HG03135 (cell line): ENCODE data around the gene ELOVL2.

Experiments
- ATAC-seq: cut with Tn5 transposase; IDR thresholded peaks from one replicate; pipeline ENCODE4 v1.9.1; 2021; ENCODE audit warnings: mild to moderate bottlenecking, moderate library complexity; ENCODE audit not compliant: unreplicated experiment

The ELOVL2 gene

DNA sequence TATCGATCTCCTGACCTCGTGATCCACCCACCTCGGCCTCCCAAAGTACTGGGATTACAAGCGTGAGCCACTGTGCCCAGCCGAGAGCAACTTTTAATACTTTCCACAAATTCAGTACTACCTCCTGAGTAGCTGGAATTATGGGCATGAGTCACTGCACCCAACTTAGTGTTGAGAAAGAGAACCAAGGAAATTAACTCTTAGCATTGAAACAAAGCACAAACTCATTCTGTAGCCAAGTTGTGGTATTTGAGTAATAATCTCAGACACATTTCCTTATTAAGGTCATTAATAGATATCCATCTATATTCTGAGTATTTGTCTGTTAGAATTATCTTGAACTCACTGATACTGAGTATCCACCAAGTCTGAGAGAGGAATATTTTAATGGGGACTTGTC lies 14.3 kb upstream of the ELOVL2 start:
- ATAC-seq: no peak

DNA sequence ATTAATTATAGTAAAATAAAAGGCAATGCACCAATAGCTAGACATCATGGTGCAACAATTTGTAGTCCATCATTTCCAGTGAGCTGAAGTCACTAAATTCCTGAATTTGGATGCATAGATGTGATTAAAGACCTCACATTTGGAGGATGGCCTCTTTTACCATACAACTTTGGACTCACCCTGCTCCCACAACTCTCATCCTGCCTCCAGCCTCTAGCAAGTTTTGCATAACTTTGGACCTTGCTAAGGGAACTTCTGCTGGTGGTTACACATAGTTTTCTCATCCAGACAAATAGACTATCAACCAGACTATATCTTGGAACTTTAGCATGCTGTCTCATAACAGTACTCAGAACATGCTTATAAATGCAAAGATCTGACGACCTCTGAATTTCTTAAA lies 12.8 kb upstream of the ELOVL2 start:
- no peak for ATAC-seq

DNA sequence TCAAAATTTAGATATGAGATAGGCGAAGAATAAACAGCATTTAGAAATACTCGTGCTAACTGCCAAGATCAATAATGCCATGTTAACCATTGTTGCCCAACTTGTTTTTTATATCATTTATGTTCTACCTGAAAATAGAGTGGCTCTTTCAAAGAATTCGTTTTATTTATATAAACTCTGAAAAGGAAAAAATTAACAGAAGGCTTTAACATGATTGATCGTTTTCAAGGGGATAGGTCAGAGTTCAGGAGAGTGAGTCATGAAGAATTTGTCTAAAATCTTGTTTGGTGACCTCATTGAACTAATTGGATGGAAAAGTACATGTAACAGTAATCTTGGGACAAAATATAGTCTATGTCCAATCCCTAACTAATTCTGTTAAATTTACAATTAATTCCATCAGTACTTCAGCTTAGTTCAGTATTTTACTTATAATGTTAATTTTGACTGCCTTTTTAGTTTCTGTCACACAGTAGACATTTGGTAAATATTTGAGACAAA lies 11.1 kb upstream of the ELOVL2 start:
- ATAC-seq: no peak

DNA sequence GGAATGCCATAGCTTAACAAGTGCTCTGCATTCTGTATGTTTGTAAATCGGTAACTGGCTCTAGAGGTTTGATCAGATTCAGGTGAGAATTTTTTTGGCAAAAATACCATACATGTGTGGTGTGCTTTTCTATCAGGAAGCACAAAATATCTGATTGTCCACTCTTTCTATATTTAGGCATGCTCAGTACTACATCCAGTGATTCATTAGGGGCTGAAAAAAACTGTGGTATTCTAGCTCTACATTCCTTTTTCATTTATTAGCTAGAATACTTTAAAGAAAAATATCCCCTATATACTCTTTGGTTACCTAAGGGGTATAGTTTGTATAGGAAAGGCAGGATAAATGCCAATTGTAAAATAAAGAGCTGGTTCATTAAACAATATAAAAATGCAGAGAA lies 10.6 kb upstream of the ELOVL2 start:
- ATAC-seq: no peak

DNA sequence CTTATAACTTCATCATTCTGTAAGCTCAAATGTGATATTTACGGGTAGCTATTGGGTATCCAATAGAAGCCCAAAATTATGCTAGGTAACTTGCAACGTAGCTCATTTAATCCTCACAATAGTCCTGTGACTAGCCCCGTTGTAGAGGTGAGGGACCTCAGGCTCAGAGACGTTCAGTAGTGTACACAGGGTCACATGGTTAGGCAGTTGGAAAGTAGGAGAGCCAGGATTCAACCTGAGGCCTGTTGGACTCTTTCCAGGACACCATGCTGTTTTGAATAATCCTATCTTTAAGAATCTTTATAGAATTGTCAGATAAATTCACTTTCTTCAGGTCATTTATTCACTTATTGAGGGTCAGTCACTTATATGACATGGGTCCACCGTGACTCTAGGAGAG lies 9.2 kb upstream of the ELOVL2 start:
- no peak for ATAC-seq

DNA sequence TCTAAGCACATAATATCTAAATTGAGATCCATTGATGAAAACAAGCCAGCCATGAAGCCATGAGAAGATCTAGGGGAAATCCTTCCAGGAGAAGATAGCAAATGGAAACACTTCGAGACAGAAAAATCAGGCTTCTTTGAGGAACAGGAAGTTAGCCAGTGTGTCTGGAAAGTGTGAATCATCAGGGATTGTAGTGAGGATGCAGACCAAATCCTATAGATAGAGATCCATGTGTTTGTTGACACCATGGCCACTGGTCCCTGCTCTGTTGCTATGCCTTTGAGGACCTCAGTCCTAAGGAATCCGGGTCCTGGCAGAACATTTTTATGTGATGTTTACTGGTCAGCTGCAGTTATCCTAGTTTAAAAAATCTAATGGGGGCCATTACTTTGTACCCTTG lies 6.6 kb upstream of the ELOVL2 start:
- ATAC-seq: no peak

DNA sequence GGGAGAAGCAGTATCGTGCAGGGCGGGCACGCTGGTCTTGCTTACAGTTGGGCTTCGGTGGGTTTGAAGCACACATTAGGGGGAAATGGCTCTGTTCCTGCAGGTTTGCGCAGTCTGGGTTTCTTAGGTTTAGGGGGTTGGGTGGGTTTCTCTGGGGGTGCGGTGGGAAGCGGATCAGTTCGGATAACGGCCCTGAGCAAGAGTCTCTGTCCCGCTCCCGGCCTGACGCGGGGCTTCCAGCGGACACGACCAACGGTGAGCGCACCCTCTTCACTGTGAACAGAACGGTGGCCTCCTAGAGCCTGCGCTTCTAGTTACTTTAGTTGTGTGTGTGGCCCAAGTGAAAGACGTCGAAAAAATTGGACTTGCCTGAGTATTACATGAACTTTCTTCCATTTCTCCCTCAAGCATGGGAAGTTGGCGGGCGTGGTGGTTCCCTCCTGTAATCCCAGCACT lies 635 bp upstream of the ELOVL2 start:
- no peak for ATAC-seq

DNA sequence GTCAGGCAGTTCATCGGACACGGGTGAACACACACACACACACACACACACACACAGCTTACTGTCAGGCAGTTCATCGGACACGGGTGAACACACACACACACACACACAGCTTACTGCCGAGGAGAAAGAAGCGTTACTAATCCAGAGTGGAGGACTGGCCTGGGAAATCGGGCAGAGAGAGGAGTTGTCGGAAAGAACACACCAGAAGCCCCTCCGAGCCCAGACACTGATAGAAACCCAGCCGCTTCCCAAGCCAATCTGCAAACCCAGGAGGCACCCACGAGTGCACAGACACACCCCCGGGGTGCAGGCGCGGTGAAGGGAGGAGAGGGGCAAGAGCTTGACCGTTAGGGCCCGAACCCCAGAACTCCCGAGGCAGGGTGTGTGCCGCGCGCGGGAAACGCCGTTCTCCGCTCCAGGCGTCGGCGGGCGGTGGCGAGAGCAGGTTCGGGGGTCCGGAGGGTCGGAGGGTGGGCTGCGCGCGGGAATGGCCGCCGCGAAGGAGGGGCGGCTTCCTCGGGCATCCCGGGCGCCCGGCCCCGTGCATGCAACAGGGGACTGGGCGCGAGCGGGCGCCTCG lies 636 bp downstream of the ELOVL2 start:
- no peak for ATAC-seq

DNA sequence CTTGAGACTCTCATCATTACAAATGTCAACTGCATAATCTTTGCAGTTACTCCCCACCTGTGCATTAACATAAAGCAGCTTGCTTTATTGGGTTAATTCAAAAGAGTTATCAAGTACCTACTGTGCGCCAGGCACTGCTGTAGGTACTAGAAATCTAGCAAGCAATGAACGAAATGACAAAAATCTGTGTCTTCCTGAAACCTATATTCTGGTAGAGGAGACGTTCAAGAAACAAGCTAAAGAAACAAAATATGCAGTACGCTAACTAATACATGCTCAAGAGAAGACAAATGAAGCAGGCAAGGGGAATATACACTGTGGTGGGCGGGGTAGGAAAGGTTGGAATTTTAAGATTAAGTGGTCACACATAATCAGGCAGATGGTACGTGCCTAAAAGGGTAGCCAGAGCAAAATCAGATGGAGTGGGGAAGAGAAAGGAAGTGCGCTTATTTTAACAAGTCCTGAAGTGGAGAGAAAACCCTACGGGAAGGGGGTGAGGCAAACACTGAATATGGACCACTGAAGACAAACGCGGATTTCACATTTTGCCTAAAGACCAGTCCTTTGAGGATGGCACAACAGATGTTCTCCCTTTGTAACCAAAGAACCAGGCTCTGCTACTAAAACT lies 1.2 kb downstream of the ELOVL2 start:
- ATAC-seq: no peak

DNA sequence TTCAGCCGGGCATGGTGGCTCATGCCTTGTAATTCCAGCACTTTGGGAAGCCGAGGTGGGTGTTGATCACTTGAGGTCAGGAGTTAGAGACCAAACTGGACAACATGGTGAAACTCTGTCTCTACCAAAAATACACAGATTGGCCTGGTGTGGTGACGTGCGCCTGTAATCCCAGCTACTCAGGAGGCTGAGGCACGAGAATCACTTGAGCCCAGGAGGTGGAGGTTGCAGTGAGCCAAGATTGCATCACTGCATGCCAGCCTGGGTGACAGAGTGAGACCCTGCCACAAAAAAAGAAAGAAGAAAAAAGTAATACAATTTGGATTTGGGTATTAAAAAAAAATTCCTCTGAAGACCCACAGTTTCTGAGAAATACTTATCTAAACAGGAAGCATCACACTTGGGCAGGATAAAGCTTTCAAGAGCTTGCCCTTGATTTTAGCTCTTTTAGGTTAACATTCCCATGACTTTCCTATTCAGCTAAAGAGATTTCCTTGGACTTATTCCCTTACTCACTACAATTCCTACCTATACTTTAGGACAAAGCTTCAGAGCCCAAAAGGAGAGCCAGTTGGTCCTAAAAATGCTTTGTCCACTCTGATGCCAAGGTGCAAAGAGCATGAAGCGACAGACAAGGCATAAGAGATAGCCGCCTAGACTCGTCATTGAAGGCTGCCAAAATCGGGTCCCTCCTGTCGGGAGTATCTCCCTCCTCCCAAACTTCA lies 1.9 kb downstream of the ELOVL2 start:
- no peak for ATAC-seq

DNA sequence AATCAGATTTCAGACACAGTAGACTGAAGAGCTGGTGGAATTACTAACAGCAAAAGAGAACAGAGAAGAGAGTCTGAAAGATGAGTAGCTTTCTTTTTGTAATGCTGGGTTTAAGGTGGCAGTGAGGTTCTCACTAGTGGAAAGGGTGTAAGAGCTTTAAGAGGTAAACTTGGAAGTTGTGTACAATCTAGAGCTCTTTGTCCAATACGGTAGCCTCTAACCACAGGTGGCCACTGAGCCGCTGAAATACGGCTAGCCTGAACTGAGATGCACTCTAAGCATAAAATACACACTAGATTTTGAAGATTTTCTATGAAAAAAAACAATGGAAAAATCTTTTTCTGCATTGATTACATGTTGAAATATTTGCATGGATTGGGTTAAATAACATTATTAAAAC lies 4.0 kb downstream of the ELOVL2 start:
- ATAC-seq: no peak

DNA sequence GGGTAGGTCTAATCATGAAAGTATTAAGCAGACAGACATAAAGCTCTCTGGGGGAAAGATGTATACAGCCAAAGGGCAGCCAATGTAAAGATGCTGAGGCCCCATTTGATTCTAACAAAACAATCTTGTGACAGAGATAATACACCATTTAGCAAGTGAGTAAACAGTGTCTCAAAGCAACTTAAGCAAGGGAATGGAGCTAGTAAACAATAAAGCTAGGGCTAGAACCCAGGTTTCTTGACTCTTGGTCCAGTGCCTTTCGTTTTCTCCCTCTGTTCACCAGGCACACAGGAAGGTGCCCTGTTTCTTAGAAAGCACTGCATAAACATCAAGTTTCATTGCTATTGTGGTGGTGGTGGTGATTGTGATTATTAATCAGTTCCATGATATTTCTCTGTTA lies 5.1 kb downstream of the ELOVL2 start:
- ATAC-seq: no peak

DNA sequence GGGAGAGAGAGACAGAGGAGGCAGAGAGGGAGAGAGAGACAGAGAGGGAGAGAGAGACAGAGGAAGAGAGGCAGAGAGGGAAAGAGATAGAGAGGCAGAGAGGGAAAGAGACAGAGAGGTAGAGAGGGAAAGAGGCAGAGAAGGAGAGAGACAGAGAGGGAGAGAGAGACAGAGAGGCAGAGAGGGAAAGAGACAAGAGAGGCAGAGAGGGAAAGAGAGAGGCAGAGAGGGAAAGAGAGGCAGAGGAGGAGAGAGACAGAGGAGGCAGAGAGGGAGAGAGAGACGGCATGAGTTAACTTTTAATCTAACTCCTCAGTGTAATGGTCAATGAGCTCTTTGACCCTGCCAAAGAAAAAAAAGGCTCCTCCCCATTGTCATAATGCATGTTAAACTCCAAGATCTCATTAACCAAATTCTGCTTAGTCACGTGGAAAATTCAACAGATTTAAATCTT lies 7.1 kb downstream of the ELOVL2 start:
- no peak for ATAC-seq

DNA sequence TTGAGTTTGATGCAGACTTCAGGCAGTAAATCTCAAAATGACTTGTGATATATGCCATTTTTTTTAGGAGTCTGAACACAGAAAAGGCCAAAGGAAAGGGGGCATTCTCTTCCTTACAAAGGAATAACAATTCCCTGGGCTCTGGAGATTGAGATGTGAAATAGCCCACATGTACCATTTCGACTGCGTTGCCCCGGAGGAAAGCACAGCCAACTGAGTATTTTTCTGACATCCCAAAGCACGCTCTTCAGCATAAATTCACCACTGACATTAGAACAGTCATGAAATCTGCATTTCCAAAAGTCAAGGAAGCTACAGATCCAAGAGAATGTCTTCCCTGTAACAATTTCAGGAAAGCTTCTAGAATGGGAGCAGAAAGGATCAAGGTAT lies 7.8 kb downstream of the ELOVL2 start:
- ATAC-seq: no peak

DNA sequence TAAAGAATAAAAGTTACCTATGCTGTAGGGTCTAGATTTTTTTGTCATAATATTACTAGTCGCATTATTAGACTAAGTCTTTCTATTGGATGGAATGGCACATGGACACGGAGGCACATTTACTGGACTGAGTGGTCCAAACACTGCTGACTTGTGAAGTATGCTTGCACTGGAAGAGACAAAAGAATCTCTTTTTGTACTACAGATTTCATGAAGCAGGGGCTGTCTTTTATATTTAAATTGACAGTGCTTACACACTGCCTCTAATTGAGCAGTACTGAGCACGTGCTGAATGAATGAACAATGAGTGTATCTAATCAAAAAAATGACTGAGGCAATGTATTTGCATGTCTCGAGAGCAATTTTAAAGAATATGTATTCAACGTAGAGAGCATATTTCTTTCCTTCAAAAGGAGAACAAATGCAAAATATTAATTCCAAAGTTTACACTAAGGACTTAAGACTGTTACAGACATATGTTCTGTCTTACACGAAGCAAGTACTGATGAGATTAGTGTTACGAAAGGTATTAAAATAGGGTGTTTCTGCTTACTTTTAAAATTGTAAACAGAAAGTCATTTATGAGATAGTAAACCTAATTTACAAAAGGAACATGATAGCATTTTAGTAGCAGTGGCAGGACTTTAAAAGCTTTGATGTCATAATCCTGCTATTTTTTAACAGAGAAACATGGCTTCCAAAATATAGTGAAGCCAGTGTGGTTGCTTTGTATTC lies 8.3 kb downstream of the ELOVL2 start:
- ATAC-seq: no peak

DNA sequence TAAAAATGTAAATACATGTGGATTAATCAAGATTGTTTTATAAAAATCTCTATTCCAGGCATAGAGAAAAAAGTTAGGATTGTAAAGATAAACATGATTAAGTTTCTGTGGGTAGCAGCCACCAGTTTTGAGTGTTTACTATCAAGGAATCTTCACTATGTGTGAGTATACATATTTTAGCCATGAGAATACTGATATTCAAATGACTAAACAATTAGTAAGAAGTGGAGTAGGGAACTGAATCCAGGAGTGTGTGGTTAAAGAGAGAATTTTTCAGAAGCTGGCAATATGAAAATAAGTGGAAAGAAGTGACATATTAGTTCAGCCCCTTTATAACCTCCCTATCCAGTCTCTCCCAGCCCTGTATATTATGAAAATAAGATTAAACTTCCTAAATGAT lies 10.3 kb downstream of the ELOVL2 start:
- ATAC-seq: no peak

DNA sequence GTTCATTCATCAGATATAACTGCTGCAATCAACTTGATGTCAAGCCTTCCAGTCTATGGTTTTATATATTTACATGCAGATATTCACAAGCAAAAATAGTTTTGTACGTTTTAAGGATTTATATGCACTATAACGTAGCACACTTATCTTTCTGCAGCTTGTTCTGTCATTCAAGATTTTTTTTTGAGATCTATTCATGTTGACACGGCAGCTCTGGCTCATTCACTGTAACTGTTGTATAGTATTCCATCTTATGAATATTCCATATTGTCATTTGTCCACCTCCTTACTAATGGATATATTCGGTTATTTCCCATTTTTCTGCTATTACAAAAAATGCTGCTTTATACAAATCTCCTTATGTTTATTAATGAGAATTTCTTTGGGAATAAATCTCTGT lies 13.2 kb downstream of the ELOVL2 start:
- no peak for ATAC-seq

DNA sequence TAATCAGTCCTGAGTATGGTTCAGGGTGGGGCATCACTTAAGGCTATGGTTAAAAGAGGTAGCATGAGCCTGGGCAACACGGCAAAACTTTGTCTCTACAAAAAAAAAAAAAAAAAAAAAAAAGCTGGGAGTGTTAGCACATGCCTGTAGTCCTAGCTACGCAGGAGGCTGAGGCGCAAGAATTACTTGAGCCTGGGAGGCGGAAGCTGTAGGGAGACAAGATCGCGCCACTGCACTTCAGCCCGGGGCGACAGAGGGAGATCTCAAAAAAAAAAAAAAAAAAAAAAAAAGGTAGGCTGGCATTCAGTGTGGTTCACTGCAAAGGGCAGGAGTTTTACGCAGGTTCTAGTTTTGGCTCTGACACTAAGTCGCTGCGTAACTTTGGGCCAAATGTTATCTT lies 15.1 kb downstream of the ELOVL2 start:
- ATAC-seq: no peak

DNA sequence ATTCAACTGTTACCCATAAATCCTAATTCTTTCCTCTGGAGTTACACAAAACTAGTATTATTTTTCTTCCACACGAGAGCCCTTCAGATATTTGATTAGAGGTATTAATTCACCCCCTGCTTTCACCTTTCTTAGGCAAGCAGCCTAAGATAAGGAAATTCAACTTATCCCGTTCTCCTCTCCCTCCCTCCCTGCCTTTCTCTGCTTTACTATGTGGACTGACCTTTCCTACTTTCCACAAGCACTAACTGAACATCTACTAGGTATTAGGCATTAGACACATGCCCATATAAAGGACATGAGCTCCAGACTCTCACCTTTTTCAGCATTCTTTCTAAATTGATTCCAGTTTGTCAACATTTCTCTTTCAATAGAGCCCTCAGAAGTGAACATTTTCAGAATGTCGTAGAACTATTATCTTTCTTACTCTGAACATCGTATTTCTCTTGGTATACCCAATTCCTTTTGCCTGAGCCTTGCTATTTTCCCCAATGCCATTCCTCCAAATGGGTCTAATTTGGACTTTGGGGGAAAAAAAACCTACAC lies 16.5 kb downstream of the ELOVL2 start:
- ATAC-seq: no peak

DNA sequence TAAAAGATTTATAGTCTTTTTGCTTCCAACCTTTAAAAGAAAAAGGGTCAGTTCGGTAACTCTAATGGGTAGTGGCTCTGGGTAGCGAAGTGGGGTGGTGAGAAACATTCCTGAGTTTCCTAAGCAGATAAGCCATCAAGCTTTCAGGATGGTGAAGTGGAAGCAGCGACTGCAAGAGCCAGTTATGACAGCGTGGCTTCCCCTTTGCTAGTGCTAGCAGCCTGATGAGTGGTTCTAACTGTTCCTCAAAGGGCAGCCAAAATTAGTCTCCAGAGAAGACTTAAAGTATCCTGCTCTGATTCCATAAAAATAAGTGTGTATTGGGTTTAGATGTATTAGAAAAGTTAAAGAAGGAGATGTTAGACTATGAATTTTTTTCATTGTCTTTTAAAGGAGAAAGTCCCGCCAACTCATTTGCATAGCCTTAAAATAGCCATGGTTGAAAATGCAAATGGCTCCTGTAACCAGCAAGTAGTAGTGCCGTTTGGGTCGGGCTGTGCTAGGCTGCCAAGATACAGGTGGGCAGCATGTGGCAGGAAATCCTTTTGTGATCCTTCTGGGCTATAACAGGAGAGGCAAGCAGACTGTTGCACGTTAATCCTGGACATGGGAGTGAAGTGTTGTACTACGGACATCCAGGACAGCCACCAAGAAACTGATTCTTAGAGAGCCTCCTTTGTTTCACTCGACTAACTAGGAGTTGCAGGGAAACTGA lies 18.0 kb downstream of the ELOVL2 start:
- peak; percentile 94 for ATAC-seq

DNA sequence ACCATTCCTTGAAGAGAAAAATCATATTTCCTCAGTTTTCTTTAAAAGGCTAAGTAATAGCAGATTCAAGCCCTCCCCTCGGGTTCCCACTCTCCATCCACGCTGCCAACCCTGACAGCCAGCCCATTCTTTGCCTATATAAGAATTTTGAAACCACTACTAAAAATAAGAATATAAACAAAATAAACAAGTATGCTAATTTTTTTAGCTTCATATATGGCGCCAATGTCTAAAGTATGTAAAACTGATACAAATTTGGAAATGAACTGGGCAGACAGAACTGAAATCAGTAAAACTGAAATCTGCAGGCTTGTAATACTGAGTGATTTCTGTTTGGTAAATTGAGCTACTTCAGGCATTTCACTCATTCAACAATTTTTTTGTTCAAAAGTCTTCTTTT lies 19.0 kb downstream of the ELOVL2 start:
- no peak for ATAC-seq
